NCI-H1105 (cell line): ENCODE data around the gene ITPRIPL2.

Source experiments
- DNase-seq: peaks from one replicate; lab custom pipeline; 2025; lab: John Stamatoyannopoulos, UW

ITPRIPL2 gene

GRCh38 chr16:19113577-19114358 is at the start of gene ITPRIPL2:
ITPRIPL2 (plus strand) TSS chr16:19113964; CDS start chr16:19114462, 498 bp downstream.
- DNase-seq, result peak; percentile 16

- no peak for DNase-seq
Observed at GRCh38 chr16:19066988-19067348, 46.8 kb upstream of the ITPRIPL2 start.

GRCh38 chr16:19067349-19068236 is 46.2 kb upstream of the ITPRIPL2 start, which contains the start of gene COQ7:
COQ7 (plus strand) TSS chr16:19067614; CDS start chr16:19067665, 51 bp downstream.
- peak; percentile 95 for DNase-seq

- DNase-seq, result no peak
Observed at GRCh38 chr16:19068237-19068815, 45.4 kb upstream of the ITPRIPL2 start.

GRCh38 chr16:19071811-19072777 is 41.7 kb upstream of the ITPRIPL2 start:
- DNase-seq, result no peak

GRCh38 chr16:19073344-19073743 is 40.4 kb upstream of the ITPRIPL2 start:
- no peak for DNase-seq

- DNase-seq, result no peak
Observed at GRCh38 chr16:19073863-19074262, 39.9 kb upstream of the ITPRIPL2 start.

- no peak for DNase-seq
Observed at GRCh38 chr16:19075511-19075910, 38.3 kb upstream of the ITPRIPL2 start.

GRCh38 chr16:19077879-19078278 is 35.9 kb upstream of the ITPRIPL2 start:
- no peak for DNase-seq

- DNase-seq, result no peak
Observed at GRCh38 chr16:19083670-19084069, 30.1 kb upstream of the ITPRIPL2 start.

GRCh38 chr16:19084139-19084538 is 29.6 kb upstream of the ITPRIPL2 start:
- no peak for DNase-seq

- DNase-seq, result no peak
Observed at GRCh38 chr16:19084879-19085278, 28.9 kb upstream of the ITPRIPL2 start.

GRCh38 chr16:19085679-19086200 is 28.0 kb upstream of the ITPRIPL2 start:
- DNase-seq, result no peak

GRCh38 chr16:19086322-19087199 is 27.2 kb upstream of the ITPRIPL2 start:
- peak; percentile 18 for DNase-seq

GRCh38 chr16:19088341-19088916 is 25.3 kb upstream of the ITPRIPL2 start:
- no peak for DNase-seq

GRCh38 chr16:19089410-19089955 is 24.3 kb upstream of the ITPRIPL2 start:
- no peak for DNase-seq

GRCh38 chr16:19090916-19091315 is 22.8 kb upstream of the ITPRIPL2 start:
- no peak for DNase-seq

GRCh38 chr16:19092653-19093410 is 20.9 kb upstream of the ITPRIPL2 start:
- no peak for DNase-seq
